ENCODE measurements around the gene LRRC75A.
"Not testable (repeated sequence)": the region's sequence is repeated elsewhere in the genome, so short reads cannot be mapped to it uniquely, and the experiment has no call there.

Gene LRRC75A

DNA sequence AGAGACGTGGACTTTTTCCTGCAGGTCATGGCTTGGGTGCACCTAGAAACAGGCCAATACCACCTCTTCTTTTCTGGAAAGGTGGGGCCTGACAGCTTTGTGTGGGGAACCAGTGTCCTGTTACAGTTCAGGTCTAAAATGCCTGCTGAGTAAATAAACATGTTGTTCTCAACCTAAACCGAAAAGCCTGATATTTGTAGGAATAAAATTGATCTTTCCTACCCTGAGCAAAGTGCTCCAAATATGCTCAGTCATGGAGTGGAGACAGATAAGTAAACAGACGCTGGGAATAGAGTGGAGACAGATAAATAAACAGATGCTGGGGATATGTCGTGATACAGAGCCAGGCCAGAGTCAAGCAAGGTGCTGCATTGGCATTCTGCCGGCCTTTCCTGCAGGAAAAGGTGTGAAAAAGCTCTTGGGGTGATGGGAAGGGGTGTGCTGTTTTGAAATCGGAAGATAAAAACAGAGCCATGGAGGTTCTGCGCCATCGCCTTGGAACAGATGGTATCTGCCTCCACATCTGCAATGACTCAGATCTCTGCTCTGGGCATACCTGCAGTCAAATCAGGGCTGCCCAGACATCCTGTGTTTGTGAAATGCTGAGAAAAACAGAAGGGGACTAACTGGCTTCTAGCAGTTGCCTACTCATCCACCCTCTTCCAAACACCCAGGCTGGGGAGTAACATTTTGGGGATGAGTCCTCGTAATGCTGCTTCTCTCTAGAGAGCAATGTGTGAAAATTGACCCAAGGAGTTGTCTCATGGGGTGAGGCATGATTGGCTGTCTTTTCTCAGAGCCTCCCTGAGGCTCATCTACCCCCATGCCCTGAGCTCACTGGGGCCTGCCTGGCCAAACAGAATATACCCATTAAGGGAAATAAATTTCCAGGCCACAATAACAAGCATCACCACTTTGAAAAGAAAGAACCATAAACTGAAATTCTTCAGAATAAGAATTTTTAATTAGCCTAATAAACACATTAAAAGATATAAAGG lies 93.4 kb downstream of the LRRC75A start:
- DNase-seq (ENCODE audit: low read depth, low spot score) = no peak

DNA sequence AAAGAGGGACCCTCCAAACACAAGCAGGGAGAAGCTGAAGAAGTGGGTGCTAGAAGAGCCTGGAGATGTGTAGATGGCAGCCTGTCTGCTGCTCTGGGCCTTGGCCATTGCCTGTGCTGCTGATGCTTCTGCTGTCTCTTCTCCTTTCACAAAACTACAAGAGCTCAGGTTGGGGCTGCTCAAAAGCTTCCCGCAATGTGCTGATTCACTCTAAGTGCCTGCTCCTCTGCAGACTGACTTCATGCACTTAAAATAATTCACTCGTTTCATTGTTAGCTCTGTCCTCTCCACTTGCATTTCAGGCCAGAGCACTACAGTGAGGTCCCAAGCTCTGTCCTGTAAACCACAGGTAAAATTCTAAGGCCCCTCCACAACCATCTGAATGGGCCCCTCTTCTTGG lies 95.3 kb downstream of the LRRC75A start:
- DNase-seq (ENCODE audit: low read depth, low spot score) = not testable (repeated sequence)

DNA sequence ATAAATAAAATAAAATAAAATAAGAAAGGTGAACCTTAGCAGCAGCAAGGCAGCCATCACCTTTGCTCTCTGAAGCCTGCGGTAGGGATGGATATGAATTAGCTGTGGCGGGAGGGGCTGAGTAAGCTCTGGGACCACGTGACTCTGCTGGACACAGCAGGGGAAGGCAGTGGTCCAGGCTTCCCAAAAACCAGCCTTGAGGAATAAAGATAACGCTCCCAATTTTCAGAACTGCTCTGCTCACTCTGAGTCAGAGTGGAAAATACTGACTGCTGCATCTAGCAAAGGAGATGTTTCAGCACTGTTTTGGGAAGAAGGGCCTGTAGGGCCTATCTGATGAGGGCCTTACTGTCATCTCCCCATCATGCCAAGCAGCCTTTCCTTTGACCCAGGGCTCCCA lies 96.1 kb downstream of the LRRC75A start:
- not testable (repeated sequence) for DNase-seq (ENCODE audit: low read depth, low spot score)

DNA sequence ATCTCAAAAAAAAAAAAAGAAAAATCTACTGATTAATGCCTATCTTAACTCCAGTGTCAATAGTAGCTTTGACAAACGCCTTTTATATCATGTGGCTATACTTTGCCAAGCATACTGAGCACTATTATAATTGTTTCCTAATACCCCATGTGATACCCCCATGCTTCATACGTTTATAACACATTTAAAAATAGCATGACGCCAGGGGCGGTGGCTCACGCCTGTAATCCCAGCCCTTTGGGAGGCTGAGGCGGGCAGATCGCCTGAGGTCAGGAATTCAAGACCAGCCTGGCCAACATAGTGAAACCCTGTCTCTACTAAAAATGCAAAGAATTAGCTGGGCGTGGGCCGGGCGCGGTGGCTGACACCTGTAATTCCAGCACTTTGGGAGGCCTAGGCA lies 99.5 kb downstream of the LRRC75A start:
- DNase-seq (ENCODE audit: low read depth, low spot score) = not testable (repeated sequence)
